HG03196 (cell line): Measurements from ENCODE around the gene VPS16.

Experiments used
- ATAC-seq: cut with Tn5 transposase; IDR thresholded peaks from one replicate; pipeline ENCODE4 v1.9.1; 2021; ENCODE audit not compliant: unreplicated experiment

VPS16 gene

GRCh38 chr20:2867081-2867864, 26.7 kb downstream of the VPS16 start:
- ATAC-seq: no peak

- ATAC-seq: no peak
These were observed 28.8 kb downstream of the VPS16 start for GRCh38 chr20:2869381-2869780.

GRCh38 chr20:2871111-2871465, 30.5 kb downstream of the VPS16 start:
- no peak for ATAC-seq

- no peak for ATAC-seq
These were observed 31.3 kb downstream of the VPS16 start for GRCh38 chr20:2871661-2872458.

- peak; percentile 21 for ATAC-seq
These were observed 32.0 kb downstream of the VPS16 start for GRCh38 chr20:2872459-2873009.

- ATAC-seq: peak; percentile 80
These were observed 32.6 kb downstream of the VPS16 start, which contains the start of gene PTPRA for GRCh38 chr20:2873010-2873746. TSS of gene PTPRA (plus strand) at chr20:2873481. CDS start at chr20:2964278, 90,797 bp downstream.

GRCh38 chr20:2873747-2874041, 33.1 kb downstream of the VPS16 start:
- peak; percentile 8 for ATAC-seq

- ATAC-seq: no peak
These were observed 33.9 kb downstream of the VPS16 start for GRCh38 chr20:2874456-2874855.

GRCh38 chr20:2875690-2876203, 35.2 kb downstream of the VPS16 start:
- ATAC-seq: no peak

- no peak for ATAC-seq
These were observed 38.0 kb downstream of the VPS16 start for GRCh38 chr20:2878515-2878914.

- ATAC-seq: no peak
These were observed 38.6 kb downstream of the VPS16 start for GRCh38 chr20:2879146-2879545.

- ATAC-seq: no peak
These were observed 40.1 kb downstream of the VPS16 start for GRCh38 chr20:2880650-2881049.

- no peak for ATAC-seq
These were observed 43.4 kb downstream of the VPS16 start for GRCh38 chr20:2883726-2884637.

GRCh38 chr20:2887715-2888114, 47.2 kb downstream of the VPS16 start:
- ATAC-seq: no peak

GRCh38 chr20:2888224-2888955, 47.8 kb downstream of the VPS16 start:
- ATAC-seq: no peak

- ATAC-seq: no peak
These were observed 48.7 kb downstream of the VPS16 start for GRCh38 chr20:2889209-2889608.

- no peak for ATAC-seq
These were observed 49.3 kb downstream of the VPS16 start for GRCh38 chr20:2889797-2890196.

GRCh38 chr20:2890742-2891141, 50.2 kb downstream of the VPS16 start:
- no peak for ATAC-seq

GRCh38 chr20:2891343-2891742, 50.8 kb downstream of the VPS16 start:
- no peak for ATAC-seq

- ATAC-seq: no peak
These were observed 51.8 kb downstream of the VPS16 start for GRCh38 chr20:2892376-2892775.
